ENCODE measurements around the gene NEUROD2. TPM values are rescaled to one million over a fixed set of nuclear protein-coding genes. Genes with fewer than 3 reads are reported as not detected.

The NEUROD2 gene
- total RNA-seq, 1 experiment from 2014 or later = not detected

GRCh38 chr17:39555368-39555767 is 52.4 kb downstream of the NEUROD2 start:
- DNase-seq (ENCODE audit: extremely low read depth, low read depth) = no peak

Other genes starting within 250 kb of the NEUROD2 start
- gene FBXL20, start 206.3 kb downstream of the NEUROD2 start, total RNA-seq (2014; rRNA removed; shearing (Covaris generic)) = 10.5 and 10.9 TPM in 2 replicates
- gene MED1, start 156.7 kb downstream of the NEUROD2 start, total RNA-seq (2014; rRNA removed; shearing (Covaris generic)) = 37.5 and 37.6 TPM in 2 replicates
- gene CDK12, start 146.4 kb downstream of the NEUROD2 start, total RNA-seq (2014; rRNA removed; shearing (Covaris generic)) = 35.4 and 42.4 TPM in 2 replicates
- 0.05 TPM in 1 of 2 replicates, not detected in the other for gene PPP1R1B, start 19.0 kb upstream of the NEUROD2 start, total RNA-seq (2014; rRNA removed; shearing (Covaris generic))
- 33.2 and 41.1 TPM in 2 replicates for gene STARD3, start 29.2 kb upstream of the NEUROD2 start, total RNA-seq (2014; rRNA removed; shearing (Covaris generic))
- 0.63 and 1.1 TPM in 2 replicates for gene TCAP, start 57.4 kb upstream of the NEUROD2 start, total RNA-seq (2014; rRNA removed; shearing (Covaris generic))
- not detected in 2 replicates for gene PNMT, start 60.5 kb upstream of the NEUROD2 start, total RNA-seq (2014; rRNA removed; shearing (Covaris generic))
- gene PGAP3, start 80.1 kb upstream of the NEUROD2 start, total RNA-seq (2014; rRNA removed; shearing (Covaris generic)) = 5.3 and 5.8 TPM in 2 replicates
- gene ERBB2, start 92.1 kb upstream of the NEUROD2 start, total RNA-seq (2014; rRNA removed; shearing (Covaris generic)) = 15.7 and 17.4 TPM in 2 replicates
- 72.4 and 79.9 TPM in 2 replicates for gene MIEN1, start 122.6 kb upstream of the NEUROD2 start, total RNA-seq (2014; rRNA removed; shearing (Covaris generic))
- 1.7 TPM in 2 replicates for gene GRB7, start 130.0 kb upstream of the NEUROD2 start, total RNA-seq (2014; rRNA removed; shearing (Covaris generic))

Measured in NCI-H460 (cell line).